SK-N-SH (cell line): ENCODE results near the gene ATP2C1. TPM values are rescaled to one million over a fixed set of nuclear protein-coding genes. Genes with fewer than 3 reads are reported as not detected.

Experiments used
- CTCF ChIA-PET: fragments of 300-600, 350-600 bp; formaldehyde crosslinking; extraction: SDS; loops from one replicate; lab custom pipeline; 2021; lab: Yijun Ruan, JAX
- POLR2A ChIA-PET: fragments of 350-600 bp; sonication (Branson Sonifier 250); formaldehyde crosslinking; extraction: SDS; loops from one replicate; lab custom pipeline; 2020; ENCODE audit warnings: antibody characterized with exemption, inconsistent platforms; lab: Yijun Ruan, JAX
- DNase-seq: peaks from one replicate; pipeline ENCODE4 v3.0.0; 2012
- H2AFZ ChIP-seq: fragments of 200-600 bp; sonication (generic); 2 replicates; pipeline ENCODE4 v1.8.1; 2016; ENCODE audit warnings: antibody characterized with exemption, mild to moderate bottlenecking, low read depth
- H3F3A ChIP-seq: fragments of 200-600 bp; sonication (generic); replicated peaks from 2 replicates; pipeline ENCODE3; 2016; ENCODE audit warnings: antibody characterized with exemption, mild to moderate bottlenecking; ENCODE audit not compliant: insufficient read depth
- H3K27ac ChIP-seq, 2 experiments: fragments of 200-500 bp in 1 of 2; fragments of 200-600 bp in 1 of 2; sonication (Bioruptor generic) in 1 of 2; sonication (generic), shearing (Covaris generic) in 1 of 2; 2 replicates each; pipeline versions ENCODE4 v1.5.1 to v1.6.1; 2014 to 2016; ENCODE audit warnings: low read depth in 2 of 2, inconsistent platforms in 1 of 2, low read length in 1 of 2, mild to moderate bottlenecking in 1 of 2, mixed read lengths in 1 of 2
- H3K27me3 ChIP-seq: fragments of 200-600 bp; sonication (generic), shearing (Covaris generic); 2 replicates; pipeline ENCODE4 v1.6.1; 2016; ENCODE audit warnings: mixed run types; ENCODE audit not compliant: insufficient read depth
- H3K36me3 ChIP-seq, 2 experiments: fragments of 200-500 bp in 1 of 2; fragments of 200-600 bp in 1 of 2; sonication (Bioruptor generic) in 1 of 2; sonication (generic) in 1 of 2; replicated peaks in 1 of 2; 2 replicates each; pipeline versions ENCODE3 to v1.5.1; 2014 to 2016; ENCODE audit warnings: low read length in 1 of 2, mild to moderate bottlenecking in 1 of 2; ENCODE audit not compliant: insufficient read depth in 2 of 2, control insufficient read depth in 1 of 2
- H3K4me1 ChIP-seq, 2 experiments: fragments of 200-500 bp in 1 of 2; fragments of 200-600 bp in 1 of 2; sonication (Bioruptor generic) in 1 of 2; sonication (generic), shearing (Covaris generic) in 1 of 2; 2 replicates each; pipeline versions ENCODE4 v1.5.1 to v1.6.1; 2014 to 2016; ENCODE audit warnings: low read depth in 1 of 2, low read length in 1 of 2, mixed run types in 1 of 2; ENCODE audit not compliant: insufficient read depth in 2 of 2, control insufficient read depth in 1 of 2
- H3K4me2 ChIP-seq: fragments of 200-600 bp; sonication (generic), shearing (Covaris generic); 2 replicates; pipeline ENCODE4 v1.6.1; 2017; ENCODE audit warnings: mixed run types
- H3K4me3 ChIP-seq, 2 experiments: fragments of 200-500 bp in 1 of 2; fragments of 200-600 bp in 1 of 2; sonication (Bioruptor generic) in 1 of 2; sonication (generic), shearing (Covaris generic) in 1 of 2; 2 replicates each; pipeline versions ENCODE4 v1.5.1 to v1.8.1; 2014 to 2016; ENCODE audit warnings: low read depth in 2 of 2, inconsistent platforms in 1 of 2, low read length in 1 of 2, mild to moderate bottlenecking in 1 of 2, mixed read lengths in 1 of 2, moderate library complexity in 1 of 2
- H3K79me2 ChIP-seq: fragments of 200-600 bp; sonication (generic); 2 replicates; pipeline ENCODE4 v1.8.1; 2017; ENCODE audit warnings: mild to moderate bottlenecking; ENCODE audit not compliant: insufficient read depth
- H3K9ac ChIP-seq: fragments of 200-600 bp; sonication (generic); 2 replicates; pipeline ENCODE4 v1.6.1; 2017; ENCODE audit warnings: mixed run types
- H3K9me2 ChIP-seq: fragments of 200-600 bp; sonication (generic); 2 replicates; pipeline ENCODE4 v1.6.1; 2017; ENCODE audit warnings: mixed run types
- H3K9me3 ChIP-seq: fragments of 200-600 bp; sonication (generic); 2 replicates; pipeline ENCODE4 v1.6.1; 2017; ENCODE audit warnings: mixed run types, mild to moderate bottlenecking, moderate library complexity
- H4K20me1 ChIP-seq: fragments of 200-600 bp; sonication (generic); 2 replicates; pipeline ENCODE4 v1.6.1; 2017; ENCODE audit warnings: mild to moderate bottlenecking, mixed run types; ENCODE audit not compliant: insufficient read depth
- CHD2 ChIP-seq: fragments of 150-350 bp; IDR thresholded peaks from 2 replicates; pipeline ENCODE4 v1.6.1; 2018; ENCODE audit warnings: low read length; ENCODE audit not compliant: partially characterized antibody
- ELF1 ChIP-seq: IDR thresholded peaks from 2 replicates; pipeline ENCODE4 v1.4.0; 2012
- EP300 ChIP-seq, 2 experiments: IDR thresholded peaks; 2 replicates each; pipeline versions ENCODE4 v1.4.0 to v1.6.1; 2012; ENCODE audit warnings: borderline replicate concordance in 1 of 2, low read depth in 1 of 2, low read length in 1 of 2
- EZH2phosphoT487 ChIP-seq: fragments of 200-600 bp; sonication (generic); IDR thresholded peaks from 2 replicates; pipeline ENCODE4 v1.6.1; 2017; ENCODE audit warnings: low read depth, mixed run types, mild to moderate bottlenecking, antibody characterized with exemption, moderate library complexity, borderline replicate concordance
- GATA2 ChIP-seq: sonication (generic); formaldehyde crosslinking; IDR thresholded peaks from 2 replicates; pipeline ENCODE4 v1.5.0; 2020; ENCODE audit warnings: mild to moderate bottlenecking, missing genetic modification reagents
- IRF3 ChIP-seq: fragments of 150-350 bp; IDR thresholded peaks from 2 replicates; pipeline ENCODE4 v1.6.1; 2016; ENCODE audit warnings: mild to moderate bottlenecking, low read depth, low read length
- NFIC ChIP-seq: IDR thresholded peaks from 2 replicates; pipeline ENCODE4 v1.4.0; 2012; ENCODE audit warnings: borderline replicate concordance
- NRF1 ChIP-seq: IDR thresholded peaks from 2 replicates; pipeline ENCODE4 v1.6.1; 2012; ENCODE audit warnings: low read depth, mild to moderate bottlenecking, low read length
- RCOR1 ChIP-seq: fragments of 150-350 bp; IDR thresholded peaks from 2 replicates; pipeline ENCODE4 v1.6.1; 2017; ENCODE audit warnings: antibody characterized with exemption, low read length
- RFX5 ChIP-seq: IDR thresholded peaks from 2 replicates; pipeline ENCODE4 v1.6.1; 2012; ENCODE audit warnings: mild to moderate bottlenecking, improper control_type of control experiment, low read length
- TEAD4 ChIP-seq: IDR thresholded peaks from 2 replicates; pipeline ENCODE4 v1.4.0; 2012; ENCODE audit warnings: mild to moderate bottlenecking, borderline replicate concordance; ENCODE audit not compliant: insufficient read depth
- YY1 ChIP-seq: IDR thresholded peaks from 2 replicates; pipeline ENCODE4 v1.4.0; 2012; ENCODE audit warnings: low read depth, mild to moderate bottlenecking
- WGBS: methylation state at CpG from one replicate; pipeline ENCODE4 v1.1.6; 2017; ENCODE audit warnings: low lambda C conversion rate; 5-methylcytosine and 5-hydroxymethylcytosine counted together
- polyA plus RNA-seq, 3 experiments: library from polyadenylated mRNA; depleted of rRNA; stranded (reverse); fragments of >200 nt; gene quantifications; 2 replicates each; pipeline ENCODE4 v1.2.3, GENCODE V29; 2012
- TF ChIP-seq, protein P1 (sequence below): fragments of 150-350 bp; IDR thresholded peaks from 2 replicates; pipeline ENCODE4 v1.6.1; 2017; ENCODE audit warnings: antibody characterized with exemption, low read length, low read depth, borderline replicate concordance
- TF ChIP-seq, protein P2 (sequence below): IDR thresholded peaks from 2 replicates; pipeline ENCODE4 v1.6.1; 2012; ENCODE audit warnings: mild to moderate bottlenecking, low read depth, low read length, moderate library complexity
- TF ChIP-seq, protein P3 (sequence below): IDR thresholded peaks from 2 replicates; pipeline ENCODE4 v1.4.0; 2012; ENCODE audit warnings: low read depth, borderline replicate concordance
- TF ChIP-seq, protein P4 (sequence below): IDR thresholded peaks from 2 replicates; pipeline ENCODE4; 2012

The ATP2C1 gene
- polyA plus RNA-seq, 1 of the 3 experiments (the other 2 are of a cell fraction), result 35.6 TPM

DNA sequence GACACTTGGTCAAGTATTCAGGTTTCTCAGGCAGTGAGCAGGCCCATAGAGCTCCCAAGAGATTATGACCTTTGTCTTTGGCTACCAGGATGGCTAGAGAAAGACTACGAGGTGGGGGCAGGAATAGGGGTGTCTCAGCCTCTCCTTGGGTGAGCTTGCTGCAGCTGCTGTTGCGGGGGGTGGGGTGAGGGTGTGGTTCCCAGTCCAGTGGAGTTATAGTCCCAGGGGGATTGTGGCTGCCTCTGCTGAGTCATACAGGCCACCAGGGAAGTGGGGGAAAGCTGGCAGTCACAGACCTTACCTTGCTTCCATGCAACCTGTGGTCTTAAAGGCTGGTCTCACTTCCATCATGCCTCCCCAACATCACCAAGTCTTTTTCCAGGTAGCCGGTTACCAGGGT, 31.7 kb downstream of the ATP2C1 start:
- CTCF ChIA-PET, result no interaction called here
- no peak overlapping the region for H3K4me3 ChIP-seq
- no peak overlapping the region for H2AFZ ChIP-seq
- TF ChIP-seq NFIC (no peak), NRF1 (no peak), YY1 (no peak)
- H3K36me3 ChIP-seq, result peaks cover 0 to 2% of the 10 kb centered on the region in 2 experiments
- H3K9me3 ChIP-seq, result peaks cover 3% of the 10 kb centered on the region
- no peak for DNase-seq
- peaks cover 98% of the 10 kb centered on the region for H3K79me2 ChIP-seq
- 100% methylated on average over 2 of the region's 3 CpGs for WGBS
- POLR2A ChIA-PET, result interaction anchor here (0.6 kb wide), 1 partner anchor 671 kb away, joined by 5 read pairs; no protein-coding TSS in a partner anchor
- H3K4me1 ChIP-seq, result peaks cover 9 to 27% of the 10 kb centered on the region in 2 experiments; a peak in 3 of 4 replicates
- H3K9ac ChIP-seq, result no peak overlapping the region
- no peaks in the 10 kb centered on the region for H3K9me2 ChIP-seq
- no peak overlapping the region for H3K4me2 ChIP-seq
- H3K27ac ChIP-seq, result peak overlapping the region in 1 of 2 experiments; percentile 98; a peak in 1 of 4 replicates
- H4K20me1 ChIP-seq, result no peaks in the 10 kb centered on the region
- H3K27me3 ChIP-seq, result no peaks in the 10 kb centered on the region
- H3F3A ChIP-seq, result peaks cover 5% of the 10 kb centered on the region

GRCh38 chr3:130926504-130926903, 32.6 kb downstream of the ATP2C1 start:
- H2AFZ ChIP-seq, result no peak overlapping the region
- WGBS, result 79% methylated on average over 6 of the region's 6 CpGs
- H3K79me2 ChIP-seq, result peaks cover 97% of the 10 kb centered on the region
- no peak overlapping the region for H3K4me3 ChIP-seq
- peak overlapping the region; percentile 78 to 98 for H3K27ac ChIP-seq
- no peaks in the 10 kb centered on the region; the same call in 1 of the 2 replicates for H3K9me3 ChIP-seq
- peak overlapping the region; percentile 39; the same call in 1 of the 2 replicates for H3K4me2 ChIP-seq
- TF ChIP-seq IRF3 (no peak), RCOR1 (no peak), CHD2 (no peak), GATA2 (CRISPR knock-in tag) (no peak), EZH2phosphoT487 (no peak), RFX5 (no peak), TEAD4 (no peak), EP300 (IDR thresholded peaks at IDR 0.05; ENCODE audit: borderline replicate concordance in 1 of 2, low read depth in 1 of 2, low read length in 1 of 2) (no peak), ELF1 (no peak), NFIC (no peak)
- TF ChIP-seq, protein P1, sequence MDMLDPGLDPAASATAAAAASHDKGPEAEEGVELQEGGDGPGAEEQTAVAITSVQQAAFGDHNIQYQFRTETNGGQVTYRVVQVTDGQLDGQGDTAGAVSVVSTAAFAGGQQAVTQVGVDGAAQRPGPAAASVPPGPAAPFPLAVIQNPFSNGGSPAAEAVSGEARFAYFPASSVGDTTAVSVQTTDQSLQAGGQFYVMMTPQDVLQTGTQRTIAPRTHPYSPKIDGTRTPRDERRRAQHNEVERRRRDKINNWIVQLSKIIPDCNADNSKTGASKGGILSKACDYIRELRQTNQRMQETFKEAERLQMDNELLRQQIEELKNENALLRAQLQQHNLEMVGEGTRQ, result no peak
- TF ChIP-seq, protein P2, sequence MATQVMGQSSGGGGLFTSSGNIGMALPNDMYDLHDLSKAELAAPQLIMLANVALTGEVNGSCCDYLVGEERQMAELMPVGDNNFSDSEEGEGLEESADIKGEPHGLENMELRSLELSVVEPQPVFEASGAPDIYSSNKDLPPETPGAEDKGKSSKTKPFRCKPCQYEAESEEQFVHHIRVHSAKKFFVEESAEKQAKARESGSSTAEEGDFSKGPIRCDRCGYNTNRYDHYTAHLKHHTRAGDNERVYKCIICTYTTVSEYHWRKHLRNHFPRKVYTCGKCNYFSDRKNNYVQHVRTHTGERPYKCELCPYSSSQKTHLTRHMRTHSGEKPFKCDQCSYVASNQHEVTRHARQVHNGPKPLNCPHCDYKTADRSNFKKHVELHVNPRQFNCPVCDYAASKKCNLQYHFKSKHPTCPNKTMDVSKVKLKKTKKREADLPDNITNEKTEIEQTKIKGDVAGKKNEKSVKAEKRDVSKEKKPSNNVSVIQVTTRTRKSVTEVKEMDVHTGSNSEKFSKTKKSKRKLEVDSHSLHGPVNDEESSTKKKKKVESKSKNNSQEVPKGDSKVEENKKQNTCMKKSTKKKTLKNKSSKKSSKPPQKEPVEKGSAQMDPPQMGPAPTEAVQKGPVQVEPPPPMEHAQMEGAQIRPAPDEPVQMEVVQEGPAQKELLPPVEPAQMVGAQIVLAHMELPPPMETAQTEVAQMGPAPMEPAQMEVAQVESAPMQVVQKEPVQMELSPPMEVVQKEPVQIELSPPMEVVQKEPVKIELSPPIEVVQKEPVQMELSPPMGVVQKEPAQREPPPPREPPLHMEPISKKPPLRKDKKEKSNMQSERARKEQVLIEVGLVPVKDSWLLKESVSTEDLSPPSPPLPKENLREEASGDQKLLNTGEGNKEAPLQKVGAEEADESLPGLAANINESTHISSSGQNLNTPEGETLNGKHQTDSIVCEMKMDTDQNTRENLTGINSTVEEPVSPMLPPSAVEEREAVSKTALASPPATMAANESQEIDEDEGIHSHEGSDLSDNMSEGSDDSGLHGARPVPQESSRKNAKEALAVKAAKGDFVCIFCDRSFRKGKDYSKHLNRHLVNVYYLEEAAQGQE, result no peak
- TF ChIP-seq, protein P3, sequence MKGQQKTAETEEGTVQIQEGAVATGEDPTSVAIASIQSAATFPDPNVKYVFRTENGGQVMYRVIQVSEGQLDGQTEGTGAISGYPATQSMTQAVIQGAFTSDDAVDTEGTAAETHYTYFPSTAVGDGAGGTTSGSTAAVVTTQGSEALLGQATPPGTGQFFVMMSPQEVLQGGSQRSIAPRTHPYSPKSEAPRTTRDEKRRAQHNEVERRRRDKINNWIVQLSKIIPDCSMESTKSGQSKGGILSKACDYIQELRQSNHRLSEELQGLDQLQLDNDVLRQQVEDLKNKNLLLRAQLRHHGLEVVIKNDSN, result no peak
- TF ChIP-seq, protein P4, sequence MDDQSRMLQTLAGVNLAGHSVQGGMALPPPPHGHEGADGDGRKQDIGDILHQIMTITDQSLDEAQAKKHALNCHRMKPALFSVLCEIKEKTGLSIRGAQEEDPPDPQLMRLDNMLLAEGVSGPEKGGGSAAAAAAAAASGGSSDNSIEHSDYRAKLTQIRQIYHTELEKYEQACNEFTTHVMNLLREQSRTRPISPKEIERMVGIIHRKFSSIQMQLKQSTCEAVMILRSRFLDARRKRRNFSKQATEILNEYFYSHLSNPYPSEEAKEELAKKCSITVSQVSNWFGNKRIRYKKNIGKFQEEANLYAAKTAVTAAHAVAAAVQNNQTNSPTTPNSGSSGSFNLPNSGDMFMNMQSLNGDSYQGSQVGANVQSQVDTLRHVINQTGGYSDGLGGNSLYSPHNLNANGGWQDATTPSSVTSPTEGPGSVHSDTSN, result no peak
- ChIA-PET POLR2A (no interaction called here), CTCF (interaction anchor here (1.4 to 2.0 kb wide), 2 partner anchors 31 to 33 kb away, joined by 4 to 13 read pairs; partner anchors contain the start of gene ATP2C1)
- no peak for DNase-seq
- H4K20me1 ChIP-seq, result no peaks in the 10 kb centered on the region
- peak overlapping the region; percentile 23; the same call in 1 of the 2 replicates for H3K9ac ChIP-seq
- H3K27me3 ChIP-seq, result no peaks in the 10 kb centered on the region
- H3K36me3 ChIP-seq, result peaks cover 7 to 10% of the 10 kb centered on the region in 2 experiments
- no peaks in the 10 kb centered on the region for H3K9me2 ChIP-seq
- H3F3A ChIP-seq, result peaks cover 5% of the 10 kb centered on the region
- H3K4me1 ChIP-seq, result peaks cover 9 to 27% of the 10 kb centered on the region in 2 experiments; a peak in 3 of 4 replicates
